Trophoblast cell (in vitro differentiated cells and primary cell): ENCODE measurements around the gene HERC4.

Experiments
- DNase-seq, 2 donors: peaks; one replicate each; pipeline ENCODE4 v3.0.0-alpha.2; 2016
- H2AFZ ChIP-seq: 2 replicates; pipeline ENCODE4 v1.6.1; 2013; ENCODE audit warnings: low read length, moderate library complexity, mild to moderate bottlenecking; ENCODE audit not compliant: insufficient read depth, poor library complexity
- H2AK5ac ChIP-seq: 2 replicates; pipeline ENCODE4 v1.6.1; 2013; ENCODE audit warnings: mild to moderate bottlenecking, low read length
- H2BK120ac ChIP-seq: 2 replicates; pipeline ENCODE4 v1.6.1; 2013; ENCODE audit warnings: low read length, mild to moderate bottlenecking, moderate library complexity; ENCODE audit not compliant: insufficient read depth, poor library complexity
- H2BK12ac ChIP-seq: 2 replicates; pipeline ENCODE4 v1.6.1; 2013; ENCODE audit warnings: mild to moderate bottlenecking, low read length, moderate library complexity
- H2BK5ac ChIP-seq: 2 replicates; pipeline ENCODE4 v1.6.1; 2013; ENCODE audit warnings: low read length, low read depth, moderate library complexity, mild to moderate bottlenecking; ENCODE audit not compliant: poor library complexity
- H3K14ac ChIP-seq: 2 replicates; pipeline ENCODE4 v1.6.1; 2013; ENCODE audit warnings: mild to moderate bottlenecking, low read length
- H3K18ac ChIP-seq: 2 replicates; pipeline ENCODE4 v1.6.1; 2013; ENCODE audit warnings: mild to moderate bottlenecking, low read length
- H3K23ac ChIP-seq: 2 replicates; pipeline ENCODE4 v1.6.1; 2013; ENCODE audit warnings: low read length
- H3K27ac ChIP-seq: 2 replicates; pipeline ENCODE4 v1.5.1; 2013; ENCODE audit warnings: low read depth, mild to moderate bottlenecking, inconsistent platforms, low read length, moderate library complexity
- H3K27me3 ChIP-seq: 2 replicates; pipeline ENCODE4 v1.6.1; 2013; ENCODE audit warnings: inconsistent platforms, mild to moderate bottlenecking, low read length, moderate library complexity; ENCODE audit not compliant: insufficient read depth
- H3K36me3 ChIP-seq, 2 experiments: 1 replicate in 1 of 2; 2 replicates in 1 of 2; pipeline ENCODE4 v1.6.1; 2013; ENCODE audit warnings: low read length in 2 of 2, mild to moderate bottlenecking in 2 of 2, moderate library complexity in 1 of 2; ENCODE audit not compliant: insufficient read depth in 2 of 2, control insufficient read depth in 1 of 2
- H3K4ac ChIP-seq: 2 replicates; pipeline ENCODE4 v1.6.1; 2013; ENCODE audit warnings: low read depth, mild to moderate bottlenecking, low read length, moderate library complexity
- H3K4me1 ChIP-seq, 2 experiments: 1 replicate in 1 of 2; 2 replicates in 1 of 2; pipeline ENCODE4 v1.6.1; 2013; ENCODE audit warnings: low read length in 2 of 2, mild to moderate bottlenecking in 2 of 2, moderate library complexity in 1 of 2; ENCODE audit not compliant: insufficient read depth in 2 of 2, control insufficient read depth in 1 of 2
- H3K4me2 ChIP-seq: 2 replicates; pipeline ENCODE4 v1.6.1; 2013; ENCODE audit warnings: inconsistent platforms, mild to moderate bottlenecking, low read length, moderate library complexity
- H3K4me3 ChIP-seq: 2 replicates; pipeline ENCODE4 v1.5.1; 2013; ENCODE audit warnings: mild to moderate bottlenecking, low read depth, low read length, inconsistent platforms
- H3K79me1 ChIP-seq: one replicate; pipeline ENCODE4 v1.6.1; 2013; ENCODE audit warnings: low read length
- H3K79me2 ChIP-seq: 2 replicates; pipeline ENCODE4 v1.6.1; 2013; ENCODE audit warnings: low read length, mild to moderate bottlenecking; ENCODE audit not compliant: control insufficient read depth, insufficient read depth, poor library complexity
- H3K9ac ChIP-seq: 2 replicates; pipeline ENCODE4 v1.6.1; 2013; ENCODE audit warnings: mild to moderate bottlenecking, low read length
- H3K9me3 ChIP-seq: 2 replicates; pipeline ENCODE4 v1.6.1; 2013; ENCODE audit warnings: low read depth, mild to moderate bottlenecking, control low read depth, inconsistent platforms, low read length; ENCODE audit not compliant: insufficient read depth
- H4K12ac ChIP-seq: 2 replicates; pipeline ENCODE4 v1.6.1; 2013; ENCODE audit warnings: low read depth, mild to moderate bottlenecking, low read length, moderate library complexity
- H4K8ac ChIP-seq: 2 replicates; pipeline ENCODE4 v1.6.1; 2013; ENCODE audit warnings: low read depth, mild to moderate bottlenecking, low read length, moderate library complexity
- H4K91ac ChIP-seq: one replicate; pipeline ENCODE4 v1.6.1; 2013; ENCODE audit warnings: low read depth, mild to moderate bottlenecking, low read length, moderate library complexity
- WGBS: extraction: QIAGEN DNeasy Blood & Tissue Kit; methylation state at CpG from one replicate; pipeline ENCODE4 v1.1.7; 2013; ENCODE audit warnings: missing lambda C conversion rate; ENCODE audit not compliant: insufficient read length, insufficient coverage; ENCODE audit errors: extremely low coverage; 5-methylcytosine and 5-hydroxymethylcytosine counted together

The HERC4 gene

GRCh38 chr10:68074031-68074774, 880 bp downstream of the HERC4 start:
- H3K36me3 ChIP-seq, result peaks cover 2 to 3% of the 10 kb centered on the region in 2 experiments
- no peaks in the 10 kb centered on the region for H3K9me3 ChIP-seq
- peak overlapping the region; percentile 76 for H3K4me2 ChIP-seq
- peak overlapping the region; percentile 83 for H3K9ac ChIP-seq
- peak overlapping the region; percentile 19 for H3K4ac ChIP-seq
- peaks cover 2 to 3% of the 10 kb centered on the region in 2 experiments for H3K4me1 ChIP-seq
- H3K18ac ChIP-seq, result peak overlapping the region; percentile 80
- peaks cover 6% of the 10 kb centered on the region for H3K79me2 ChIP-seq
- WGBS, result no CpG with 5 or more reads among the region's 27 CpGs
- H3K79me1 ChIP-seq, result peaks cover 10% of the 10 kb centered on the region
- peak overlapping the region; percentile 9 for H2AK5ac ChIP-seq
- peak overlapping the region; percentile 44 for H2BK120ac ChIP-seq
- no peak overlapping the region for H2BK12ac ChIP-seq
- H4K91ac ChIP-seq, result peak overlapping the region; percentile 97
- DNase-seq, result peak; percentile 17 to 54
- peak overlapping the region; percentile 51 for H4K8ac ChIP-seq
- peak overlapping the region; percentile 98 for H3K14ac ChIP-seq
- no peak overlapping the region for H3K23ac ChIP-seq
- H3K4me3 ChIP-seq, result peak overlapping the region; percentile 82
- no peak overlapping the region for H4K12ac ChIP-seq
- H3K27ac ChIP-seq, result peak overlapping the region; percentile 93
- peak overlapping the region; percentile 95 for H2AFZ ChIP-seq
- no peaks in the 10 kb centered on the region for H3K27me3 ChIP-seq
- peak overlapping the region; percentile 96 for H2BK5ac ChIP-seq

- no peak overlapping the region for H2AFZ ChIP-seq
- H3K4ac ChIP-seq, result no peak overlapping the region
- H2BK5ac ChIP-seq, result no peak overlapping the region
- peaks cover 10% of the 10 kb centered on the region for H3K79me1 ChIP-seq
- H3K27me3 ChIP-seq, result no peaks in the 10 kb centered on the region
- peaks cover 6% of the 10 kb centered on the region for H3K79me2 ChIP-seq
- DNase-seq, result no peak
- H3K14ac ChIP-seq, result no peak overlapping the region
- peaks cover 2 to 3% of the 10 kb centered on the region in 2 experiments for H3K4me1 ChIP-seq
- no peak overlapping the region for H4K8ac ChIP-seq
- H3K9ac ChIP-seq, result no peak overlapping the region
- no peak overlapping the region for H3K27ac ChIP-seq
- H2BK120ac ChIP-seq, result no peak overlapping the region
- H3K36me3 ChIP-seq, result peaks cover 2 to 3% of the 10 kb centered on the region in 2 experiments
- no peak overlapping the region for H3K23ac ChIP-seq
- no peak overlapping the region for H2BK12ac ChIP-seq
- H3K18ac ChIP-seq, result no peak overlapping the region
- H3K9me3 ChIP-seq, result no peaks in the 10 kb centered on the region
- peak overlapping the region; percentile 76 for H3K4me2 ChIP-seq
- H3K4me3 ChIP-seq, result no peak overlapping the region
- no peak overlapping the region for H2AK5ac ChIP-seq
- no CpG with 5 or more reads among the region's 3 CpGs for WGBS
- no peak overlapping the region for H4K91ac ChIP-seq
- no peak overlapping the region for H4K12ac ChIP-seq
These were observed 1.5 kb downstream of the HERC4 start for GRCh38 chr10:68073631-68074030.

- Histone ChIP-seq H2BK120ac (no peak overlapping the region), H3K27me3 (no peaks in the 10 kb centered on the region), H3K9ac (no peak overlapping the region), H3K4me3 (no peak overlapping the region), H4K8ac (no peak overlapping the region), H2AFZ (no peak overlapping the region), H3K27ac (no peak overlapping the region), H3K23ac (no peak overlapping the region), H2BK5ac (no peak overlapping the region), H2BK12ac (no peak overlapping the region), H4K91ac (no peak overlapping the region), H3K4me1 (no peaks in the 10 kb centered on the region), H3K79me2 (no peaks in the 10 kb centered on the region), H3K14ac (no peak overlapping the region), H4K12ac (no peak overlapping the region), H2AK5ac (no peak overlapping the region), H3K18ac (no peak overlapping the region), H3K36me3 (peaks cover 2 to 6% of the 10 kb centered on the region in 2 experiments), H3K79me1 (no peaks in the 10 kb centered on the region), H3K4me2 (no peak overlapping the region), H3K4ac (no peak overlapping the region), H3K9me3 (no peaks in the 10 kb centered on the region)
- no peak for DNase-seq
- 100% methylated on average over 1 of the region's 3 CpGs for WGBS
These were observed 7.6 kb downstream of the HERC4 start for GRCh38 chr10:68067508-68067907.

- H3K27me3 ChIP-seq, result no peaks in the 10 kb centered on the region
- peak in 1 of 2 donors; percentile 34 for DNase-seq
- no peak overlapping the region for H3K27ac ChIP-seq
- no peaks in the 10 kb centered on the region for H3K79me1 ChIP-seq
- H3K4me3 ChIP-seq, result no peak overlapping the region
- H2AFZ ChIP-seq, result no peak overlapping the region
- H2AK5ac ChIP-seq, result no peak overlapping the region
- WGBS, result no CpG with 5 or more reads among the region's 4 CpGs
- H3K4me2 ChIP-seq, result no peak overlapping the region
- H3K4ac ChIP-seq, result no peak overlapping the region
- no peak overlapping the region for H2BK120ac ChIP-seq
- H4K8ac ChIP-seq, result no peak overlapping the region
- no peak overlapping the region for H2BK5ac ChIP-seq
- H4K12ac ChIP-seq, result no peak overlapping the region
- no peaks in the 10 kb centered on the region for H3K9me3 ChIP-seq
- H3K9ac ChIP-seq, result no peak overlapping the region
- H3K18ac ChIP-seq, result no peak overlapping the region
- no peaks in the 10 kb centered on the region for H3K79me2 ChIP-seq
- H3K14ac ChIP-seq, result no peak overlapping the region
- H2BK12ac ChIP-seq, result no peak overlapping the region
- no peaks in the 10 kb centered on the region for H3K4me1 ChIP-seq
- peaks cover 2 to 6% of the 10 kb centered on the region in 2 experiments for H3K36me3 ChIP-seq
- no peak overlapping the region for H3K23ac ChIP-seq
- no peak overlapping the region for H4K91ac ChIP-seq
These were observed 8.1 kb downstream of the HERC4 start for GRCh38 chr10:68067029-68067428.
